Stimulated activated CD8-positive, alpha-beta memory T cell treated with anti-CD3 and anti-CD28 coated beads, Interleukin-12 subunit alpha, Interleukin-12 subunit beta, amount 100 ng/mL, for 24 hours (primary cell): ENCODE measurements around the gene GPD1.

Source experiments
- DNase-seq: peaks from one replicate; pipeline ENCODE4 v3.0.0-alpha.2; 2020; ENCODE audit errors: extremely low read depth

The GPD1 gene

GRCh38 chr12:50101663-50102062, 2.1 kb upstream of the GPD1 start:
- DNase-seq, result no peak

- no peak for DNase-seq
Measured at GRCh38 chr12:50102131-50102531, 1.7 kb upstream of the GPD1 start.

- no peak for DNase-seq
Measured at GRCh38 chr12:50102646-50103309, 1.0 kb upstream of the GPD1 start.

- no peak for DNase-seq
Measured at GRCh38 chr12:50103351-50103750, 457 bp upstream of the GPD1 start.

- DNase-seq, result no peak
Measured at GRCh38 chr12:50104417-50105366, 884 bp downstream of the GPD1 start.

- no peak for DNase-seq
Measured at GRCh38 chr12:50105913-50106450, 2.2 kb downstream of the GPD1 start.

- no peak for DNase-seq
Measured at GRCh38 chr12:50106907-50107306, 3.1 kb downstream of the GPD1 start.

- no peak for DNase-seq
Measured at GRCh38 chr12:50107416-50108268, 3.8 kb downstream of the GPD1 start.

- no peak for DNase-seq
Measured at GRCh38 chr12:50109319-50109718, 5.5 kb downstream of the GPD1 start.

- no peak for DNase-seq
Measured at GRCh38 chr12:50110127-50110761, 6.4 kb downstream of the GPD1 start.

GRCh38 chr12:50110762-50111351, 7.0 kb downstream of the GPD1 start:
- DNase-seq, result no peak

- DNase-seq, result no peak
Measured at GRCh38 chr12:50111395-50111692, 7.5 kb downstream of the GPD1 start.

- peak; percentile 95 for DNase-seq
Measured at GRCh38 chr12:50111693-50112455, 8.1 kb downstream of the GPD1 start, which contains the start of gene COX14. Gene COX14 (plus strand): TSS chr12:50112236. CDS start chr12:50120044, 7,808 bp downstream.

GRCh38 chr12:50112456-50113218, 8.8 kb downstream of the GPD1 start:
- DNase-seq, result no peak

GRCh38 chr12:50117057-50117622, 13.3 kb downstream of the GPD1 start:
- DNase-seq, result no peak

GRCh38 chr12:50119387-50119786, 15.6 kb downstream of the GPD1 start:
- DNase-seq, result no peak

- no peak for DNase-seq
Measured at GRCh38 chr12:50120521-50120920, 16.7 kb downstream of the GPD1 start.

GRCh38 chr12:50120953-50121352, 17.1 kb downstream of the GPD1 start:
- DNase-seq, result no peak

GRCh38 chr12:50121641-50122040, 17.8 kb downstream of the GPD1 start:
- no peak for DNase-seq
